Measurements from ENCODE around the gene TMEM72. TPM values are rescaled to one million over a fixed set of nuclear protein-coding genes. Genes with fewer than 3 reads are reported as not detected.

The TMEM72 gene
- polyA plus RNA-seq, 3 donors, result not detected

DNA sequence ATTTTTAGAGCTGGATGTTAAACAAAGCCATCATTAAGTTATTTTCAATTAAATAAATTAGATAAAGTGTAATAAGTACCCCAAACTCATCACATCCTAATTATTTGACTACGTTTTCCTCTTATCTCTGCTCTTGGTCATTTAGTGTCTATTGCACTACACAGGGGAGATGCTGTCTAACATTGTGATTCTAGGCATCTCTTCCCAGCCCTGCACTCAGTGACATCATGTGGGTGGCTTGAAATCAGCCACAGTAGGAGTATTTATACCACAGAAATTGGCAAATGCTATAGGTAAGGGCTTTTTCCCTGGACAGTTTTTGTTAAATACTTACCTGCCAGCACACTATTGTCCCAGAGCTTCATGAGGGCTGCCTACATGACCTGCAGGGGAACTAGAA lies 21.3 kb upstream of the TMEM72 start:
- Histone ChIP-seq H3K9ac (ENCODE audit: insufficient read depth, low read length, poor library complexity, severe bottlenecking) (no peak overlapping the region), H3K36me3 (replicated peaks in 1 of 2; ENCODE audit: control insufficient read depth in 1 of 2, insufficient read depth in 2 of 2, low read length in 2 of 2) (no peaks in the 10 kb centered on the region), H2AFZ (ENCODE audit: insufficient read depth, low read depth, low read length, poor library complexity, severe bottlenecking) (no peak overlapping the region), H4K20me1 (ENCODE audit: insufficient read depth, low read length) (no peaks in the 10 kb centered on the region), H3K4me2 (replicated peaks; ENCODE audit: extremely low read depth, low read length, poor library complexity, severe bottlenecking) (no peak overlapping the region), H3K79me2 (ENCODE audit: insufficient read depth, low read length) (no peaks in the 10 kb centered on the region), H3K4me3 (replicated peaks in 1 of 3; ENCODE audit: low read depth in 2 of 3, low read length in 3 of 3) (no peak overlapping the region), H3K27ac (ENCODE audit: low read depth in 1 of 2, low read length in 2 of 2) (no peak overlapping the region), H3K4me1 (ENCODE audit: control insufficient read depth in 1 of 2, insufficient read depth in 2 of 2, low read length in 2 of 2) (no peaks in the 10 kb centered on the region), H3K9me3 (replicated peaks in 1 of 2; ENCODE audit: control insufficient read depth in 1 of 2, insufficient read depth in 1 of 2, low read length in 2 of 2) (no peaks in the 10 kb centered on the region), H3K27me3 (ENCODE audit: control insufficient read depth in 2 of 2, insufficient read depth in 2 of 2, low read length in 2 of 2) (no peaks in the 10 kb centered on the region)
- Mint-ChIP-seq H3K9me3 (no peaks in the 10 kb centered on the region), H3K4me1 (peaks cover 3% of the 10 kb centered on the region), H3K36me3 (no peaks in the 10 kb centered on the region), H3K4me3 (no peak overlapping the region), H3K27me3 (ENCODE audit: low read depth in 3 of 3) (peaks cover 1 to 3% (median 3%) of the 10 kb centered on the region in 3 donors), H3K27ac (no peak overlapping the region)
- TF ChIP-seq, protein P1, sequence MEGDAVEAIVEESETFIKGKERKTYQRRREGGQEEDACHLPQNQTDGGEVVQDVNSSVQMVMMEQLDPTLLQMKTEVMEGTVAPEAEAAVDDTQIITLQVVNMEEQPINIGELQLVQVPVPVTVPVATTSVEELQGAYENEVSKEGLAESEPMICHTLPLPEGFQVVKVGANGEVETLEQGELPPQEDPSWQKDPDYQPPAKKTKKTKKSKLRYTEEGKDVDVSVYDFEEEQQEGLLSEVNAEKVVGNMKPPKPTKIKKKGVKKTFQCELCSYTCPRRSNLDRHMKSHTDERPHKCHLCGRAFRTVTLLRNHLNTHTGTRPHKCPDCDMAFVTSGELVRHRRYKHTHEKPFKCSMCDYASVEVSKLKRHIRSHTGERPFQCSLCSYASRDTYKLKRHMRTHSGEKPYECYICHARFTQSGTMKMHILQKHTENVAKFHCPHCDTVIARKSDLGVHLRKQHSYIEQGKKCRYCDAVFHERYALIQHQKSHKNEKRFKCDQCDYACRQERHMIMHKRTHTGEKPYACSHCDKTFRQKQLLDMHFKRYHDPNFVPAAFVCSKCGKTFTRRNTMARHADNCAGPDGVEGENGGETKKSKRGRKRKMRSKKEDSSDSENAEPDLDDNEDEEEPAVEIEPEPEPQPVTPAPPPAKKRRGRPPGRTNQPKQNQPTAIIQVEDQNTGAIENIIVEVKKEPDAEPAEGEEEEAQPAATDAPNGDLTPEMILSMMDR (IDR thresholded peaks at IDR 0.05), result no peak
- no CpG with 5 or more reads among the region's 1 CpG for WGBS (ENCODE audit: insufficient coverage)
- no peak for DNase-seq
- intact Hi-C loops (cut with micrococcal nuclease), result no loop called here

DNA sequence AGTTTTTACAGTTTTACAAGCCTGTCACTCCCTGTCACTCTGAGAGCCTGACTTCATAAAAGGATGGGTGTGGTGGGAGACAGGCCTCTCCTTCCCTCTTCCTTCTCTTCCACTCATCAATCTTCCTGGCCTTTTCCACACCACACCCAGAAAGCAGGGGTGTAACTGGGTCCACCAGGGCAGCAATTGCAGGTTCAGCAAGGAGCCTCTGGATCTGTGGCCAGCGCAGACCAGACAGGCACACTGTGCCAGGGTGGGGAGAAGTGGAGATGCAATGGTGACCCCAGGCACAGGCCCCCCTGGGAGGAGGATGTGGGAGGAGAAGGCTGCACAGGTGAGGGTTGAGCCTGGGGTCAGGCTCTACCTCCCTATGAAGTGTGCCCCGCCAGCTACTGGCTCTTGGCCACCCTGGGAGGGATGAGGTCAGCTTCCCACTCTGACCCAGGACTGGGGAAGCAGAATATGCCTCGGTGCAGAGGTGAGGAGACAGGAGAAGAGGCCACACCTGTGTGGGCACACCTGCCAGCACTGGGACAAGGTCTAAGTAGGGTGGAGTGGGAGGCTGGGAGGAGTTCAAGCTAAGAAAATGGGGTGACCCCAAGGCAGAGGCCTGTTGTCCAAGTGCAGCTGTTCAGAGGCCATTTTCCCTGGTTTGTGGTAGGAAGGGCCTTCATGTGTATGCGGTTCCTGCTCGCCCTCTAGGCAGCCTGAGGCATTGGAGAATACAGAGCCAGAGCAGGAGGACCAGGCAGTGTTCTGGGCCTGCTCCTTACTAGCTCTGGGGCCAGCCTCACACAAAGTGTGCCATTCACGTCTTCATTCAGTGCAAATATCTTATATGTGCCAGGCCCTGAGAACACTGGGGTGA lies 20.2 kb upstream of the TMEM72 start:
- Histone ChIP-seq H3K36me3 (replicated peaks in 1 of 2; ENCODE audit: control insufficient read depth in 1 of 2, insufficient read depth in 2 of 2, low read length in 2 of 2) (no peaks in the 10 kb centered on the region), H3K4me3 (replicated peaks in 1 of 3; ENCODE audit: low read depth in 2 of 3, low read length in 3 of 3) (no peak overlapping the region), H3K4me1 (ENCODE audit: control insufficient read depth in 1 of 2, insufficient read depth in 2 of 2, low read length in 2 of 2) (no peaks in the 10 kb centered on the region), H3K9ac (ENCODE audit: insufficient read depth, low read length, poor library complexity, severe bottlenecking) (no peak overlapping the region), H4K20me1 (ENCODE audit: insufficient read depth, low read length) (no peaks in the 10 kb centered on the region), H2AFZ (ENCODE audit: insufficient read depth, low read depth, low read length, poor library complexity, severe bottlenecking) (no peak overlapping the region), H3K4me2 (replicated peaks; ENCODE audit: extremely low read depth, low read length, poor library complexity, severe bottlenecking) (no peak overlapping the region), H3K9me3 (replicated peaks in 1 of 2; ENCODE audit: control insufficient read depth in 1 of 2, insufficient read depth in 1 of 2, low read length in 2 of 2) (no peaks in the 10 kb centered on the region), H3K27ac (ENCODE audit: low read depth in 1 of 2, low read length in 2 of 2) (no peak overlapping the region), H3K27me3 (ENCODE audit: control insufficient read depth in 2 of 2, insufficient read depth in 2 of 2, low read length in 2 of 2) (no peaks in the 10 kb centered on the region), H3K79me2 (ENCODE audit: insufficient read depth, low read length) (no peaks in the 10 kb centered on the region)
- H3K9me3 Mint-ChIP-seq, result peaks cover 0 to 2% (median 0%) of the 10 kb centered on the region in 7 donors
- peaks cover 1 to 3% (median 3%) of the 10 kb centered on the region in 3 donors for H3K27me3 Mint-ChIP-seq (ENCODE audit: low read depth in 3 of 3)
- H3K27ac Mint-ChIP-seq, result no peak overlapping the region
- peaks cover 3% of the 10 kb centered on the region for H3K4me1 Mint-ChIP-seq
- intact Hi-C loops (cut with micrococcal nuclease), result no loop called here
- no peaks in the 10 kb centered on the region for H3K36me3 Mint-ChIP-seq
- TF ChIP-seq, protein P1 (IDR thresholded peaks at IDR 0.05), result no peak
- WGBS (ENCODE audit: insufficient coverage), result 100% methylated on average over 4 of the region's 6 CpGs
- no peak for DNase-seq
- H3K4me3 Mint-ChIP-seq, result no peak overlapping the region

Data from CD14-positive monocyte (primary cell).